BLaER1 treated with 17β-estradiol and CSF1 and Interleukin-3, amounts not matched to agents 10 nM and 100 nM (cell line): Measurements from ENCODE around the gene CCDC47.
A peak's percentile ranks its signal among the peaks of the same experiment; 100 is the strongest.

Source experiments
- H3K27ac ChIP-seq, 11 experiments: shearing (Covaris generic); formaldehyde crosslinking; 2 replicates each; pipeline ENCODE4 v1.8.1; 2022
- H3K27me3 ChIP-seq, 11 experiments: shearing (Covaris generic); formaldehyde crosslinking; 2 replicates each; pipeline ENCODE4 v1.8.1; 2022
- H3K36me3 ChIP-seq, 11 experiments: shearing (Covaris generic); formaldehyde crosslinking; 2 replicates each; pipeline ENCODE4 v1.8.1; 2022
- H3K4me1 ChIP-seq, 10 experiments: shearing (Covaris generic); formaldehyde crosslinking; 2 replicates each; pipeline ENCODE4 v1.8.1; 2022
- H3K4me2 ChIP-seq, 11 experiments: shearing (Covaris generic); formaldehyde crosslinking; 2 replicates each; pipeline ENCODE4 v1.8.1; 2022
- H3K4me3 ChIP-seq, 10 experiments: shearing (Covaris generic); formaldehyde crosslinking; 2 replicates each; pipeline ENCODE4 v1.8.1; 2022
- H3K9ac ChIP-seq, 11 experiments: shearing (Covaris generic); formaldehyde crosslinking; 2 replicates each; pipeline ENCODE4 v1.8.1; 2022
- H3K9me3 ChIP-seq, 11 experiments: shearing (Covaris generic); formaldehyde crosslinking; replicated peaks in 1 of 11; 2 replicates each; pipeline ENCODE4 v1.8.1; 2022
- H4K20me1 ChIP-seq, 11 experiments: shearing (Covaris generic); formaldehyde crosslinking; 2 replicates each; pipeline ENCODE4 v1.8.1; 2022
- Cebpa-rat ChIP-seq, 11 experiments: shearing (Covaris generic); IDR thresholded peaks; 2 replicates each; pipeline ENCODE4 v1.8.1; 2022

CCDC47 gene, protein sequence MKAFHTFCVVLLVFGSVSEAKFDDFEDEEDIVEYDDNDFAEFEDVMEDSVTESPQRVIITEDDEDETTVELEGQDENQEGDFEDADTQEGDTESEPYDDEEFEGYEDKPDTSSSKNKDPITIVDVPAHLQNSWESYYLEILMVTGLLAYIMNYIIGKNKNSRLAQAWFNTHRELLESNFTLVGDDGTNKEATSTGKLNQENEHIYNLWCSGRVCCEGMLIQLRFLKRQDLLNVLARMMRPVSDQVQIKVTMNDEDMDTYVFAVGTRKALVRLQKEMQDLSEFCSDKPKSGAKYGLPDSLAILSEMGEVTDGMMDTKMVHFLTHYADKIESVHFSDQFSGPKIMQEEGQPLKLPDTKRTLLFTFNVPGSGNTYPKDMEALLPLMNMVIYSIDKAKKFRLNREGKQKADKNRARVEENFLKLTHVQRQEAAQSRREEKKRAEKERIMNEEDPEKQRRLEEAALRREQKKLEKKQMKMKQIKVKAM

DNA sequence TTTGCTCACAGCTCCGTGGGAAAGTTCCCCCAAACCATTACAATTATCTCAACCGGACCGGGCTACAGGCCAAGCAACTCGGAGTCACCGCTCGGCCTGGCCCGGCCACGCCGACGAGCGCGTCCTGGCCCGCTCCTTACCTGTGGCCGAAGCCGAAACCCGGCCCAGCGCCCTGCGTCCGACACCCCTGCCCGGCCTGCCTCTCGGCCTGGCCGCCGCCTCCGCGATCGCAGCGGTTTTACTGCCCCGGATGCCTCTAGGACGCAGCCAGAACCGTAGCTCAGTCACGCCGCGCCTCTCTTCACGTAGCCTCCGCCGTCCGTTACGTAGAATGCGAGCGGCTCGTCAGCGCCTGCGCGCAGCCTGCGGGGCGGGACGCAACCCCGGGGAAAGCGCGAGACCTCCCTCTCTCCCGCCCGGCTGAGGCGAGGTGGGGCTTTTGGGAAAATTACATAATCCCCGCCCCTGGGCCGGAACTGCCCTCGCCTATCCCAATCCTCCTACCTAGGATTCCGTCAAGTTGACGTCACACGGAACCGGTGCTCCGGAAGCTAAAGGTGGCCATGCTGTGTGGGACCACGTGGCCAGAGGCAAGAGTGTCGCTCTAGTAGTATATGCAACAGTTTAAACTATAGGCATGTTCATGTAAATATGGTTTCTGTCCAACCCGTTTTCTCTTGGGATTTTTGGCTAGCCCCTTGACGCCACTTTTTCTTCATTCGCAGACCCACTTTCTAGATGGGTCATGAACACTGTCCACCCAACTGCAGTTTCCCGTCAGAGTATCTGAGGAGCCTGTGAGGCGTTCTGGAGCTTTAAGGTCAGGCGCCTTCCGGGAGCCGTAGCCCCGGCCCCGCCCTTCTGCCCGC, at the start of gene CCDC47:
Gene CCDC47 (minus strand): TSS at position 326 of the 869 bp plus-strand sequence. CDS start 7,422 bp downstream, outside the sequence.
- H3K27me3 ChIP-seq: no peaks in the 10 kb centered on the region
- TF ChIP-seq Cebpa-rat (IDR thresholded peaks at IDR 0.05): peak in 6 of 11 experiments; percentile 34 to 75 (median 48); a peak in 6 of 22 replicates
- peak within 1 kb of the TSS; percentile 90 to 97 (median 94) for H3K9ac ChIP-seq
- peak within 1 kb of the TSS; percentile 89 to 98 (median 95) for H3K27ac ChIP-seq
- peaks cover 45 to 88% (median 81%) of the 10 kb centered on the region in 11 experiments for H4K20me1 ChIP-seq
- H3K4me3 ChIP-seq: peak within 1 kb of the TSS; percentile 82 to 92 (median 86)
- peaks cover 37 to 59% (median 48%) of the 10 kb centered on the region in 10 experiments for H3K4me1 ChIP-seq
- H3K36me3 ChIP-seq: peaks cover 27 to 68% (median 50%) of the 10 kb centered on the region in 11 experiments
- H3K4me2 ChIP-seq: peak within 1 kb of the TSS; percentile 83 to 99 (median 91)
- no peaks in the 10 kb centered on the region for H3K9me3 ChIP-seq

DNA sequence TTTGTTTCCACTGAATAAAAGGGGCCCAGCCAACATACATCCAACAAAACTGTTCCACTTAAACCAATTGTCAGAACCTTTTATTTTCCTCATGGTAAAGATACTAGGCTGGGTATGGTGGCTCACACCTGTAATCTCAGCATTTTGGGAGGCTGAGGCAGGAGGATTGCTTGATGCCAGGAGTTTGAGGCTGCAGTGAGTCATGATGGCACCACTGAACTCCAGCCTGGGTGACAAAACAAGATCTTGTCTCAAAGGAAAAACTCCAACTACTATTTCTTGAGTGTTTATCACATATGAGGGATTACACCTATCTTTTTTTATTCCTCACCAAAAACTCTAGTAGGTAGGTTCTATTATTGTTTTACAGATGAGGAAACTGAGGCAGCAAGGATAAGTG, 49.1 kb upstream of the CCDC47 start:
- Histone ChIP-seq H3K4me1 (peaks cover 51 to 83% (median 74%) of the 10 kb centered on the region in 10 experiments), H3K4me3 (0 out of 20 replicates have a peak overlapping the region, but pooled peaks of 1 of the 10 experiments have one; percentile 41), H3K36me3 (peaks cover 82 to 85% (median 84%) of the 10 kb centered on the region in 11 experiments), H3K9me3 (no peaks in the 10 kb centered on the region), H4K20me1 (peaks cover 21 to 88% (median 53%) of the 10 kb centered on the region in 11 experiments; a peak in 19 of 22 replicates), H3K9ac (peak overlapping the region in 6 of 11 experiments; percentile 40 to 71 (median 66); a peak in 6 of 22 replicates), H3K27me3 (no peaks in the 10 kb centered on the region), H3K4me2 (peak overlapping the region in 10 of 11 experiments; percentile 45 to 87 (median 80); a peak in 18 of 22 replicates), H3K27ac (peak overlapping the region in 4 of 11 experiments; percentile 43 to 86 (median 81); a peak in 5 of 22 replicates)
- no peak for TF ChIP-seq Cebpa-rat (IDR thresholded peaks at IDR 0.05)

DNA sequence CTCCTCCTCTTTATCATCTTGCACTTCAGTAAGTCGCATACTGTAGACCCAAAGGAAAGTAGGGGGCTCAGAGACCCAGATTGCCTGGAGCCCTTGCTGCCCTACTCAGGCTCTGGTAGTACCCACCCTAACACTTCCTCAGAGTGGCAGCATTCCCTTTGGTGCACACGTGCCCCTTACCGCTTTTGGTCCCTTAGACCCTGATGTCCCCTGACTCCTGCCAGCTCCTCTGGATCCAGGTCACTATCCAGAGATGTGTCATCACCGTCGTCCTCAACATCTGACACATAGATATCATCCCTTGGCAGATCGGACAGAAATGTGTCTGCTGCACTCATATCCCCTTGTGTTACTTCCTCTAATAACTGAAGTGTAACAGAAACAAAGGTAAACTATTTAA, 48.4 kb upstream of the CCDC47 start:
- Histone ChIP-seq H3K27ac (peak overlapping the region in 9 of 11 experiments; percentile 37 to 87 (median 80); a peak in 17 of 22 replicates), H3K36me3 (peaks cover 89 to 92% (median 91%) of the 10 kb centered on the region in 11 experiments), H4K20me1 (peaks cover 21 to 96% (median 60%) of the 10 kb centered on the region in 11 experiments; a peak in 19 of 22 replicates), H3K9ac (peak overlapping the region in 10 of 11 experiments; percentile 18 to 77 (median 60); a peak in 17 of 22 replicates), H3K9me3 (no peaks in the 10 kb centered on the region), H3K27me3 (no peaks in the 10 kb centered on the region), H3K4me1 (peaks cover 51 to 83% (median 74%) of the 10 kb centered on the region in 10 experiments), H3K4me2 (peak overlapping the region; percentile 26 to 87 (median 79); a peak in 21 of 22 replicates), H3K4me3 (peak overlapping the region in 7 of 10 experiments; percentile 26 to 52 (median 41); a peak in 11 of 20 replicates)
- TF ChIP-seq Cebpa-rat (IDR thresholded peaks at IDR 0.05): no peak

DNA sequence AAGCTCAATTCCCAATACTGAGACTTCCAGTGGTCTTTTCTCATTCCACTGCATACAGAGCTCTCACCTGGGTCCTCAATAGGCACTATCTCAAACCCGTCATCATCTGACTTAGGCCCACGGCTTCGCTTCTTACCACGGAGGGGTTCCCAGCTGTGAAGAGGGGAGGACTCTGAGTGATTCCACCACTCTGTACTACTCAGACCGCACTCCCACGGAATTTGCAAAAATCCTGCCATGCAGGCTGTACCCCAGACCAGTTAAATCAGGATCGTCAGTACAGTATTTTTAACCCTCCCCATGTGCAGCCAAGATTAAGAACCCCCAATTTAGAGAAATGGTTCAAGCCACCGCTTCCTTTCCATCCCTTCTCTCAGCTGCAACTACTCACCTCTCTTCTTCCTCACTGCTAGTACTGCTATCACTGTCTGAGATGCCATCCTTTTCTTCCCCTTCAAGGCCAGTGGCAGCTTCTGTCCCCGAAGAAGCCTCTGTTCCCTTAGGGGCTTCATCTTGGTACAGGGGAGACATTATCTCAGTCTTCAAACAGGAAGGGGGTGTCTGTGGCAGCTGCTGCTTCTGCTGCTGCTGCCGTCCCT, 47.7 kb upstream of the CCDC47 start:
- Histone ChIP-seq H3K9ac (peak overlapping the region in 10 of 11 experiments; percentile 18 to 77 (median 60); a peak in 17 of 22 replicates), H3K4me3 (peak overlapping the region in 8 of 10 experiments; percentile 3 to 52 (median 38); a peak in 14 of 20 replicates), H3K4me2 (peak overlapping the region; percentile 26 to 87 (median 79); a peak in 20 of 22 replicates), H4K20me1 (peaks cover 20 to 94% (median 63%) of the 10 kb centered on the region in 11 experiments; a peak in 20 of 22 replicates), H3K9me3 (no peaks in the 10 kb centered on the region), H3K4me1 (peaks cover 48 to 81% (median 72%) of the 10 kb centered on the region in 10 experiments), H3K27me3 (no peaks in the 10 kb centered on the region), H3K36me3 (peaks cover 96 to 100% (median 99%) of the 10 kb centered on the region in 11 experiments), H3K27ac (peak overlapping the region in 9 of 11 experiments; percentile 37 to 87 (median 80); a peak in 17 of 22 replicates)
- no peak for TF ChIP-seq Cebpa-rat (IDR thresholded peaks at IDR 0.05)

DNA sequence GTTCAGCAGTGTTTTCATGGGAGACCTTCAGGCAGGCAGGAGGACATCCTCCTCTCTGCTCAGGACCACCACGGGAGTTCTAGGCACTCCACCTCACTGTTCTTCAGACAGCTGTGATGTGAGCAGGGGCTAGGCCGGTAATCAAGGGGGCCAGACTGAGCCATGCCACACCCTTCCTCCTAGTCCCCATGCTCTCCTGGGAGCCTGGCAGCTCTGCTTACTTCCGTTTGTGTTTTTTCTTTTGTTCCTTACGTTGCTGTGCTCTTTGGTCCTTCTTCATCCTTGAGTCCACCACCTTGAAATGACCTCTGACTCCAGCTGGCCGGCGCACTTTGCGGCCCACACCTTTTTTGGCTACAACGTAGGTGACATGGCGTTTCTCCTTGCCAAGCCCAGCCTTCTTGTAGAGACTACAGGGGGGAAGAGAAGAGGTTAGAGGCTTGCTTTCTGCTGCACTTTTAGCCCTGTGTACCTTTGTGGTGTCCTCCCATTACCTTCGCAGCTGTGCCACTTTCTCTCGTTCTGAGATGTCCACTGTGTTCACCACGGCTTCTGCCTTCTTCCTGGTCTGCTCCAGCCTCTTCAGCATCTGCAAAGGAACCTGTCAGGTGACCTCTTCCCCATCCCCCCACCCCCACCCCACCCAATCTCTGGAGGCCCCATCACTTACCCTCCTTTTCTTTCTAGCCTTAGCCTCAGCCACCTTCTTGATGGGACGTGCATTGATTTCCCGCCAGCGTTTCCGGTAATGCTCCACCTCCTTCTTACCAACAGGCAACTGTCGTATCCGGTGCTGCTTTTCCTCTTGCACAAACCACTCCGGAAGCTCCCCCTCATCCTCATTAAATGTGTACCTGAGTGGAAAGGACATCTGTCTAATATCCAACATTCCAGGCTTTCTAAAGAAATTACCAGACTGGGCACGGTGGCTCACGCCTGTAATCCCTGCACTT, 46.5 kb upstream of the CCDC47 start:
- H4K20me1 ChIP-seq: peaks cover 16 to 94% (median 69%) of the 10 kb centered on the region in 11 experiments; a peak in 20 of 22 replicates
- H3K4me2 ChIP-seq: peak overlapping the region; percentile 50 to 87 (median 79)

DNA sequence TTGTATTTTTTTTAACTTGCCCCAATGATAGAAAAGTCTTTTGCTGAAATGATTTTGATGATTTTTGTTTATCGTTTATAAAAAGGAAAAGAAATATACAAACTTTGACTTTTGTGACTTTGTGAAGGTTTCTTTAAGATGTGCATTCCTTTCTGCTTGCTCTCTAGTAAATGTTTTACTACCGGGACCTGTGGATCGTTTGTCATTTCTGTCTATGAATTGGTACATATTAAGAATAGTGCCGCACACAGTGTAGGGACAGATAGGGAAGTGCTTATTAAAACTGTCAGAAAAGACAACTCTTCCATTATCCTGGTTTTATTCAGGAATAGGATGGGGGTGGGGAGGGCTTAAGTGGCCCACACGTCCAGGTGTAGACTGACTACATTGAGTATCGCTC, 45.7 kb upstream of the CCDC47 start:
- H3K27me3 ChIP-seq: no peaks in the 10 kb centered on the region
- peaks cover 31 to 61% (median 53%) of the 10 kb centered on the region in 10 experiments for H3K4me1 ChIP-seq
- peak overlapping the region in 7 of 10 experiments; percentile 30 to 54 (median 47); a peak in 8 of 20 replicates for H3K4me3 ChIP-seq
- H3K9me3 ChIP-seq: no peaks in the 10 kb centered on the region
- H3K36me3 ChIP-seq: peaks cover 98 to 100% (median 99%) of the 10 kb centered on the region in 11 experiments
- peak overlapping the region in 10 of 11 experiments; percentile 14 to 87 (median 80); a peak in 19 of 22 replicates for H3K27ac ChIP-seq
- TF ChIP-seq Cebpa-rat (IDR thresholded peaks at IDR 0.05): no peak
- peak overlapping the region; percentile 50 to 87 (median 79) for H3K4me2 ChIP-seq
- peaks cover 16 to 94% (median 62%) of the 10 kb centered on the region in 11 experiments; a peak in 20 of 22 replicates for H4K20me1 ChIP-seq
- H3K9ac ChIP-seq: peak overlapping the region in 10 of 11 experiments; percentile 22 to 78 (median 67); a peak in 16 of 22 replicates

More for the DNA sequence above, 46.5 kb upstream of the CCDC47 start:
- Histone ChIP-seq H3K27ac (peak overlapping the region in 10 of 11 experiments; percentile 14 to 87 (median 80); a peak in 19 of 22 replicates), H3K27me3 (no peaks in the 10 kb centered on the region), H3K36me3 (peaks cover 98 to 100% (median 99%) of the 10 kb centered on the region in 11 experiments), H3K9ac (peak overlapping the region in 10 of 11 experiments; percentile 22 to 78 (median 70); a peak in 17 of 22 replicates), H3K9me3 (no peaks in the 10 kb centered on the region), H3K4me3 (peak overlapping the region in 8 of 10 experiments; percentile 30 to 54 (median 44); a peak in 13 of 20 replicates), H3K4me1 (peaks cover 36 to 68% (median 60%) of the 10 kb centered on the region in 10 experiments)
- no peak for TF ChIP-seq Cebpa-rat (IDR thresholded peaks at IDR 0.05)
